NCI-H446 treated with DMSO at 0.1 percent for 48 hours (cell line): ENCODE data around the gene FAXDC2.

ENCODE experiments used
- DNase-seq: peaks from one replicate; lab custom pipeline; 2025; lab: John Stamatoyannopoulos, UW

Gene FAXDC2

DNA sequence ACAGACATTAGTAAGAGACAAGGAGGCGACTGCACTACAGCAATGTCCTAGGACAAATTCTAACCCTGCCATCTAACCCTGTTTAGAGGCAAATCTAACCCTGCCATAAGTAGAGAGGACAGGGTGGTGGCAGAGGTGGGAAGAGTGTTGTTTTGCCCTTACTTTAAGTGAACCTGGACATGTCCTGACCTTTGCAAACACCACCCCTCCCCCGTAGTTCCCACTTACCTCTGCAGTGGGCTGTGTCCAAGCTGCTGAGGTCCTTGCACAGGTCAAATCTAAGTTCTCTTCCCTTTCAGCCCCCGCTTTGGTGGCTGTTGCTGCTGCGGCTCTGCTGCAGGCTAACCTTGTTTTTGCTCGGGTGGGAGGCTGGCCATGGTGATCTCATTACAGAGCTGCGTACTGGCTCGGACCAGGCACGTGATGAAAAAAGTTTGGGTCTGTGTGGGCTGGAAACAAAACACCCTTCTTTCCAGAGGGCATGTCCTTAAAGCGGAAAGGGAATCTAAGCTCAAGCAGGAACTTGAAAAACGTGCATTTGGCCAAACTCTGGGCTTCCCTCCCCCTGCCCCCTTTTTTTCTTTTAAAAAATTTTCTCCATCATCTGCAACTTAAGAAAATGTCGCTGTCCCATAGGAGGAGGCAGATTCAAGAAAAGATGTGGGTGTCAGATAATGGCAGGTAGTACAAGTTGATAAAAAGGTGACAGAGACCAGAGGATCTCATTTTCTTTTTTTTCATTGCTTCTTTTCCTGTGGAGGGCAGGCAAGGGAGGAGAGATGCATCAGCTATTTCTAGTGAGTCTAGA is at the start of gene FAXDC2:
Gene FAXDC2, minus strand, starts transcription at position 349 of the 808 bp plus-strand sequence. CDS start 12,425 bp downstream, outside the sequence.
- no peak for DNase-seq

DNA sequence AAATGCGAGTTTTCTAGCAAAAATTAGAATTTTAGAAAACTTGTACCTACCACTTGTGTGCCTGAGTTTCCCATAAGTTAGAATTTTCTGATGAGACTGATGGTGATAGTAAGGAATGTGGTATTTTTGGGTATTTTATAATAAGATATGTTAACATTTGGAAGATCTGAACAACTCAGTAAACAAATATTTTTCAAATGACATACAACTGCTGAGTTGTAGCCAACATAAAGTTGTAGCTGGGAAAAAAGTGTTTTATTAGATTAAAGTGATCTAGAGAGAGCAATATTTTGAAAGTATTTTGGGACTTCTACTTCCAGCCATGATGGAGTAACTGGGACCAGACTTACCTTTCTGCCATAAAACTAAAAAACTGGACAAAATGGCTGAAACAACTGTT is 49.7 kb upstream of the FAXDC2 start:
- no peak for DNase-seq

GRCh38 chr5:154899151-154899816 is 48.9 kb upstream of the FAXDC2 start:
- no peak for DNase-seq

DNA sequence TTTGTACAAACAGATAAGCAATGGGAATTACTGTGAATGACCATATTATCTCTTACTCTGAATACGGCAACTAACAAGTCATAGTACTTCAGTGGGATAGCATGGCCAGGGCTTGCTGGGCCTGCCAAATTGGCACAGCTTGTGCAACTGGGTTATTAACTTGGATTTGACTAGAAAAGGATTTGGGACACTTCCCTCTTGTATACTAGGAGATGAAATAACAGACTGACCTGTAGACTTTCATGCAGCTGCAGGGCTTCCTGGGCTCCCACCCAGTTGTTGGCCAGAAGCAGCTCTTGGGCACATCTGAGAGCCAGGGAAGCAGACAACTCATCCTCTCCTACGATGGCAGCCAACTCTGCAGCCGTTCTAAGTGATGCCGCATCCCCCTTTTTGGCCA is 47.8 kb upstream of the FAXDC2 start:
- DNase-seq = no peak

- no peak for DNase-seq
Observed at GRCh38 chr5:154896562-154897165, 46.3 kb upstream of the FAXDC2 start.

GRCh38 chr5:154895606-154896561 is 45.5 kb upstream of the FAXDC2 start:
- no peak for DNase-seq

GRCh38 chr5:154893381-154893780 is 43.0 kb upstream of the FAXDC2 start:
- DNase-seq = no peak

GRCh38 chr5:154892369-154892771 is 42.0 kb upstream of the FAXDC2 start:
- DNase-seq = no peak

DNA sequence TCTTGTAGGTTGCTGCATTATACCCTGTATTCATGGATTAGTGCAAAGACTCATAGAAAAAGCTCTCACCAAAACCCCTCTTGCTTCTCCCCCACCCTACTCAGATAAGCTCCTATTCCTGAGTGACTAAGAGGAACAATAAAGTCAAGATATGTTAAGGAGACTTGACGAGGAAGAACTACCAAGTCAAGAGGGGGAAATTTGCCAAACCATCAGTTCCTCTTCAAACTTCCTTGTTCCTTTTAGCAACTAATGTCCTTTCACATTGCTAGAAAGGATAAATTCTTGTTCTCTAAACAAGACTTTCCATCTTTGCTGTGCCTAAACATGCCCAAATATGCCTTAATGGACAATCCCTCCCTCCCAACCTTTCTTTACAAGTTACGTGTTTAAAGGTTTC is 35.0 kb upstream of the FAXDC2 start:
- no peak for DNase-seq

DNA sequence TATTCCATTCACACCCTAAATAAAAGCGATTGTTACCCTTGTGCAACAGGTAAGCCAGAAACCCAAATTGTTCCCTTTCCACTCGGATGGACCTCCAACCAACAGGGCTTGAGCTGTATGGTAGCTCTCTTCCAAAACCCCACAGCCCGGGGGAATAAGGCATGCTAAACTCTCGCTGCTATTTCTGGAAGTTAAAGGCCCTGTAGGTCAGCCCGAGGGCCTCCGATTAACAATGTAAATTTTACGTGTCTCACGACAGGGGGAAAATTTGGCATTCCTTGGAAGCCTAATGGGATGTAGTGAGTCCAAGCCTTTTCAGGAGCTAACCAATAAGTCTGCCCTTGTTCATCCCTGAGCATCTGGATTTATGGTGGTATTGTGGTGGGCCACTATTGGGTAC is 34.0 kb upstream of the FAXDC2 start:
- DNase-seq = no peak

GRCh38 chr5:154881986-154882385 is 31.6 kb upstream of the FAXDC2 start:
- DNase-seq = no peak

GRCh38 chr5:154878642-154879335 is 28.4 kb upstream of the FAXDC2 start:
- no peak for DNase-seq

GRCh38 chr5:154873791-154874331 is 23.5 kb upstream of the FAXDC2 start:
- DNase-seq = no peak

DNA sequence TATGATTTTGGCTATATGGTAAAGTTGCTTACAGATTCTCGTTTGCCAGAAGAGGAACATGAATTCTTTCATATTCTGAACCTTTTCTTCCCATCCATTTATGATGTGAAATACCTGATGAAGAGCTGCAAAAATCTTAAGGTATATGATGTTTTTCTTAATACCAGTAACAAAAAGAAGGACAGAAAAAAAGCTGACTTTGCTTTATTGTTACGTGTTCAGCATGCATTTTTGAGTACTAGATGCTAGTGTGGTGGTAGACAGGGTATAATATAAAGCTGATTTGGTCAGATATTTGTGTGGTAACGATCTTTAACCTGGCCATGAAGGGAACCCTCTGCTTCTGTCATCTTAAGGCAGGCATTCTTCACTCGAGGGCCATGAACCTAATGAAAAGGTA is 21.3 kb upstream of the FAXDC2 start:
- no peak for DNase-seq

GRCh38 chr5:154868702-154869101 is 18.3 kb upstream of the FAXDC2 start:
- no peak for DNase-seq

GRCh38 chr5:154866841-154867240 is 16.4 kb upstream of the FAXDC2 start:
- no peak for DNase-seq

GRCh38 chr5:154865466-154866184 is 15.2 kb upstream of the FAXDC2 start:
- no peak for DNase-seq

DNA sequence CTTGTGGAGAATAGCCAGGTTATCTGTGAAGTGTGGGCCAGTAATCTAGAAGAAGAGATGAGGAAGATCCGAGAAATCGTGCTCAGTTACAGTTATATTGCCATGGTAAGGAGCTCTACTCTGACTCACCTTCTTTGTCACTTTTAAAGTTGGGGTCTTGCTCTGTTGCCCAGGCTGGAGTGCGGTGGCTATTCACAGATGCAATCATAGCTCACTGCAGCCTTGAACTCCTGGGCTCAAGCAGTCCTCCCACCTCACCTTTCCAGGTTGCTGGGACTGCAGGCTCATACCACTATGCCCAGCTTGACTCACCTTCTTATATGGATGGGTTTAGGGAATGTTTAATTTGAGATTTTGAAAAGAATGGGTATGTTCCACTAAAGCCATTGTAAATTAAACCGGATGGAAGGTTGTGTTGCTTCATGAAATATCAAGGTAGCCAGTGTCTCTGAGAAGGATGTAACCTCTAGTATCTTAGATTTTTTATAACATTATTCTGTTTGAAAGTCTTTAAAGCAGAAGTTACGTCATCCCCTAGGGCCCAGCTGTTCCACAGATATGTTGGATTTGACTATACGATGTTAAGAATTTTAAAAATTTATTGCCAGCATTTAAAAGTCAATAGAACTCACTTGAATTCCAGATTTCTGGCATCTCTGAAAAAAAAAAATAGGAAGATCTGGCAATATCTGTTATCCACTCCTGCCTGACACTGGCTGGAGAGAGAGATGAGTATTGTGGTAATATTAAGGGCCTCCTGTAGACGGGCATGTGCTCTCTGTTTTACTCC is 13.1 kb upstream of the FAXDC2 start:
- DNase-seq = no peak

DNA sequence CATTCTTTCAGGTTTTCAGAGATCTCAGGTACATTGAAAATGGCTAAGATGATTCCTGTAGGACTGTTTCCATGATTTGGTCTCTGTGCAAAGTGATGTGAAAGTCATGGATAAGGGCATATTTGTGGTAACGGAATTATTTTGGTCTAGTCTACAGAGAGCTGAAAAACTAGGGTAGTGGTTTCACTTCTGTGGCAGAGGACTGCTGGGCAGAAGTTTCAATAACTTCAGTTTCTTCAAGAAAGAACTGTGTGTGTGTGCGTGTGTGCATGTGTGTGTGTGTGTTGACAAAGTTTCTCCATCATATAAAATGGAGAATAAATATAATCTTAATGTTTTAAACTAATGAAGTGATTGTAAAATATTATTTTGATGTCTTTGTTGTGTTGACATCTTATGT is 12.4 kb upstream of the FAXDC2 start:
- no peak for DNase-seq

DNA sequence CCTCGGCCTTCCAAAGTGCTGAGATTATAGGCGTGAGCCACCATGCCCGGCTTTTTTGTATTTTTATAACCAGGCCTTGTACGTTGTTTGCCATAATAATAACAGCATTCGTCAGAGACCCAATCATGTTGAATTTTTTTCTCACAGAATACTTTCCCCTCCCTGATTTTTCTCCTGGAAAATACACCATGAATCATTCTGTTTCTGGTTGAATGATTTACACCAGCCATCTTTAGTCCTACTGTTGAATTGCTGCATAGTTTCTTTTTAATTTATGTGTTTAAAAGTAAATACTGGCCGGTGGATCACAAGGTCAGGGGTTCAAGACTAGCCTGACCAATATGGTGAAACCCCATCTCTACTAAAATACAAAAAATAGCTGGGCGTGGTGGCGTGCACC is 11.5 kb upstream of the FAXDC2 start:
- DNase-seq = no peak
